Ovary (tissue), 3 donors: ENCODE measurements around the gene CCDC50.

Experiments
- EP300 ChIP-seq: sonication (generic); formaldehyde crosslinking; IDR thresholded peaks from one replicate; pipeline ENCODE4 v1.6.1; 2017; ENCODE audit warnings: antibody characterized with exemption
- POLR2A ChIP-seq: fragments of 450-650 bp; IDR thresholded peaks from one replicate; pipeline ENCODE4 v1.6.1; 2017; ENCODE audit warnings: antibody characterized with exemption, mild to moderate bottlenecking, moderate library complexity
- TF ChIP-seq, protein P1 (sequence below), 3 donors: fragments of 450-650 bp in 2 of 3; fragments of 200-600 bp in 1 of 3; IDR thresholded peaks; one replicate each; pipeline versions ENCODE4 v1.5.1 to v1.8.0; 2016 to 2022; ENCODE audit warnings: antibody characterized with exemption in 3 of 3, mild to moderate bottlenecking in 1 of 3
- donor health status: DM: no; HTN: no; CAD: no.

GRCh38 chr3:191301017-191301416 lies 28.2 kb upstream of the CCDC50 start:
- TF ChIP-seq, protein P1, sequence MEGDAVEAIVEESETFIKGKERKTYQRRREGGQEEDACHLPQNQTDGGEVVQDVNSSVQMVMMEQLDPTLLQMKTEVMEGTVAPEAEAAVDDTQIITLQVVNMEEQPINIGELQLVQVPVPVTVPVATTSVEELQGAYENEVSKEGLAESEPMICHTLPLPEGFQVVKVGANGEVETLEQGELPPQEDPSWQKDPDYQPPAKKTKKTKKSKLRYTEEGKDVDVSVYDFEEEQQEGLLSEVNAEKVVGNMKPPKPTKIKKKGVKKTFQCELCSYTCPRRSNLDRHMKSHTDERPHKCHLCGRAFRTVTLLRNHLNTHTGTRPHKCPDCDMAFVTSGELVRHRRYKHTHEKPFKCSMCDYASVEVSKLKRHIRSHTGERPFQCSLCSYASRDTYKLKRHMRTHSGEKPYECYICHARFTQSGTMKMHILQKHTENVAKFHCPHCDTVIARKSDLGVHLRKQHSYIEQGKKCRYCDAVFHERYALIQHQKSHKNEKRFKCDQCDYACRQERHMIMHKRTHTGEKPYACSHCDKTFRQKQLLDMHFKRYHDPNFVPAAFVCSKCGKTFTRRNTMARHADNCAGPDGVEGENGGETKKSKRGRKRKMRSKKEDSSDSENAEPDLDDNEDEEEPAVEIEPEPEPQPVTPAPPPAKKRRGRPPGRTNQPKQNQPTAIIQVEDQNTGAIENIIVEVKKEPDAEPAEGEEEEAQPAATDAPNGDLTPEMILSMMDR (IDR thresholded peaks at IDR 0.05): no peak
- no peak for TF ChIP-seq EP300
- no peak for TF ChIP-seq POLR2A
